WTC11 (cell line): ENCODE data around the gene MARS1.

Experiments
- ATF3 ChIP-seq: sonication (generic); formaldehyde crosslinking; conservative IDR thresholded peaks from 2 replicates; pipeline ENCODE4 v1.8.1; 2022; ENCODE audit warnings: mild to moderate bottlenecking, missing genetic modification reagents
- CREB1 ChIP-seq: sonication (generic); formaldehyde crosslinking; IDR thresholded peaks from 2 replicates; pipeline ENCODE4 v1.8.0; 2023; ENCODE audit warnings: mild to moderate bottlenecking, missing genetic modification reagents
- FOXK1 ChIP-seq: sonication (generic); formaldehyde crosslinking; IDR thresholded peaks from 2 replicates; pipeline ENCODE4 v1.8.0; 2022; ENCODE audit warnings: mild to moderate bottlenecking, moderate library complexity, missing genetic modification reagents
- FOXP1 ChIP-seq: sonication (generic); formaldehyde crosslinking; IDR thresholded peaks from 2 replicates; pipeline ENCODE4 v1.8.0; 2022; ENCODE audit warnings: missing genetic modification reagents, mild to moderate bottlenecking, moderate library complexity, borderline replicate concordance
- MAX ChIP-seq: sonication (generic); formaldehyde crosslinking; IDR thresholded peaks from 2 replicates; pipeline ENCODE4 v1.8.0; 2022; ENCODE audit warnings: mild to moderate bottlenecking, missing genetic modification reagents
- NFYB ChIP-seq: sonication (generic); formaldehyde crosslinking; conservative IDR thresholded peaks from 2 replicates; pipeline ENCODE4 v1.8.0; 2022; ENCODE audit warnings: low read depth, missing genetic modification reagents
- ZNF121 ChIP-seq: sonication (generic); formaldehyde crosslinking; IDR thresholded peaks from 2 replicates; pipeline ENCODE4 v1.8.0; 2023; ENCODE audit warnings: missing genetic modification reagents
- ZNF232 ChIP-seq: sonication (generic); formaldehyde crosslinking; IDR thresholded peaks from 2 replicates; pipeline ENCODE4 v1.8.0; 2022; ENCODE audit warnings: mild to moderate bottlenecking, missing genetic modification reagents
- TF ChIP-seq, protein P1 (sequence below): fragments of 200-600 bp; IDR thresholded peaks from 2 replicates; pipeline ENCODE4 v1.8.0; 2022; ENCODE audit warnings: antibody characterized with exemption
- TF ChIP-seq, protein P2 (sequence below): fragments of 250-450 bp; sonication (Bioruptor Pico); IDR thresholded peaks from 2 replicates; pipeline ENCODE4 v1.9.0; 2021; ENCODE audit warnings: mild to moderate bottlenecking
- TF ChIP-seq, protein P3 (sequence below): sonication (generic); formaldehyde crosslinking; conservative IDR thresholded peaks from 2 replicates; pipeline ENCODE4 v1.8.1; 2023; ENCODE audit warnings: mild to moderate bottlenecking, low read depth, missing genetic modification reagents, moderate library complexity

DNA sequence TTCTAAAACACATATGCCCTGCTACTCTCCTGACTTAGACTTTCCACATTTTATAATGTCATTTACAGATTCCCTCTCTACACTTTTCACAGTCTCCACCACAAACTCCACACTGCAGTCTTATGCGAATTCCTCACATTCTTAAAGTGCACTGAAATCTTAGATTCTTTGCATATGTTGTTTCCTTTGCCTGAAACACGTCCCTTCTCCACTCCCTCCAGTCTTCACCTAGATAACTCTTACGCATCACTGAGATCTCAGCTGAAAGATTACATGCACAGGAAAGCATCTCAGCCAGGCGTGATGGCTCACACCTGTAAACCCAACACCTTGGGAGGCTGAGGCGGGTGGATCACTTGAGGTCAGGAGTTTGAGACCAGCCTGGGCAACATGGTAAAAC lies 4.4 kb upstream of the MARS1 start:
- TF ChIP-seq, protein P1, sequence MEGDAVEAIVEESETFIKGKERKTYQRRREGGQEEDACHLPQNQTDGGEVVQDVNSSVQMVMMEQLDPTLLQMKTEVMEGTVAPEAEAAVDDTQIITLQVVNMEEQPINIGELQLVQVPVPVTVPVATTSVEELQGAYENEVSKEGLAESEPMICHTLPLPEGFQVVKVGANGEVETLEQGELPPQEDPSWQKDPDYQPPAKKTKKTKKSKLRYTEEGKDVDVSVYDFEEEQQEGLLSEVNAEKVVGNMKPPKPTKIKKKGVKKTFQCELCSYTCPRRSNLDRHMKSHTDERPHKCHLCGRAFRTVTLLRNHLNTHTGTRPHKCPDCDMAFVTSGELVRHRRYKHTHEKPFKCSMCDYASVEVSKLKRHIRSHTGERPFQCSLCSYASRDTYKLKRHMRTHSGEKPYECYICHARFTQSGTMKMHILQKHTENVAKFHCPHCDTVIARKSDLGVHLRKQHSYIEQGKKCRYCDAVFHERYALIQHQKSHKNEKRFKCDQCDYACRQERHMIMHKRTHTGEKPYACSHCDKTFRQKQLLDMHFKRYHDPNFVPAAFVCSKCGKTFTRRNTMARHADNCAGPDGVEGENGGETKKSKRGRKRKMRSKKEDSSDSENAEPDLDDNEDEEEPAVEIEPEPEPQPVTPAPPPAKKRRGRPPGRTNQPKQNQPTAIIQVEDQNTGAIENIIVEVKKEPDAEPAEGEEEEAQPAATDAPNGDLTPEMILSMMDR: no peak
- TF ChIP-seq, protein P2, sequence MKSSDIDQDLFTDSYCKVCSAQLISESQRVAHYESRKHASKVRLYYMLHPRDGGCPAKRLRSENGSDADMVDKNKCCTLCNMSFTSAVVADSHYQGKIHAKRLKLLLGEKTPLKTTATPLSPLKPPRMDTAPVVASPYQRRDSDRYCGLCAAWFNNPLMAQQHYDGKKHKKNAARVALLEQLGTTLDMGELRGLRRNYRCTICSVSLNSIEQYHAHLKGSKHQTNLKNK (CRISPR knock-in tag): no peak
- TF ChIP-seq ATF3 (CRISPR knock-in tag) (no peak), ZNF121 (CRISPR knock-in tag) (no peak), MAX (CRISPR knock-in tag) (no peak), FOXK1 (no peak), FOXP1 (CRISPR knock-in tag) (no peak), ZNF232 (no peak), CREB1 (CRISPR knock-in tag) (no peak), NFYB (CRISPR knock-in tag) (no peak)
- TF ChIP-seq, protein P3, sequence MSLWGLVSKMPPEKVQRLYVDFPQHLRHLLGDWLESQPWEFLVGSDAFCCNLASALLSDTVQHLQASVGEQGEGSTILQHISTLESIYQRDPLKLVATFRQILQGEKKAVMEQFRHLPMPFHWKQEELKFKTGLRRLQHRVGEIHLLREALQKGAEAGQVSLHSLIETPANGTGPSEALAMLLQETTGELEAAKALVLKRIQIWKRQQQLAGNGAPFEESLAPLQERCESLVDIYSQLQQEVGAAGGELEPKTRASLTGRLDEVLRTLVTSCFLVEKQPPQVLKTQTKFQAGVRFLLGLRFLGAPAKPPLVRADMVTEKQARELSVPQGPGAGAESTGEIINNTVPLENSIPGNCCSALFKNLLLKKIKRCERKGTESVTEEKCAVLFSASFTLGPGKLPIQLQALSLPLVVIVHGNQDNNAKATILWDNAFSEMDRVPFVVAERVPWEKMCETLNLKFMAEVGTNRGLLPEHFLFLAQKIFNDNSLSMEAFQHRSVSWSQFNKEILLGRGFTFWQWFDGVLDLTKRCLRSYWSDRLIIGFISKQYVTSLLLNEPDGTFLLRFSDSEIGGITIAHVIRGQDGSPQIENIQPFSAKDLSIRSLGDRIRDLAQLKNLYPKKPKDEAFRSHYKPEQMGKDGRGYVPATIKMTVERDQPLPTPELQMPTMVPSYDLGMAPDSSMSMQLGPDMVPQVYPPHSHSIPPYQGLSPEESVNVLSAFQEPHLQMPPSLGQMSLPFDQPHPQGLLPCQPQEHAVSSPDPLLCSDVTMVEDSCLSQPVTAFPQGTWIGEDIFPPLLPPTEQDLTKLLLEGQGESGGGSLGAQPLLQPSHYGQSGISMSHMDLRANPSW (CRISPR knock-in tag): no peak
